Stimulated activated naive CD4-positive, alpha-beta T cell treated with Interleukin-2 at 50 U/mL for 16 hours (primary cell): ENCODE measurements around the gene OTUB1.

ENCODE experiments used
- DNase-seq: peaks from one replicate; lab custom pipeline; 2025; lab: John Stamatoyannopoulos, UW

OTUB1 gene

DNA sequence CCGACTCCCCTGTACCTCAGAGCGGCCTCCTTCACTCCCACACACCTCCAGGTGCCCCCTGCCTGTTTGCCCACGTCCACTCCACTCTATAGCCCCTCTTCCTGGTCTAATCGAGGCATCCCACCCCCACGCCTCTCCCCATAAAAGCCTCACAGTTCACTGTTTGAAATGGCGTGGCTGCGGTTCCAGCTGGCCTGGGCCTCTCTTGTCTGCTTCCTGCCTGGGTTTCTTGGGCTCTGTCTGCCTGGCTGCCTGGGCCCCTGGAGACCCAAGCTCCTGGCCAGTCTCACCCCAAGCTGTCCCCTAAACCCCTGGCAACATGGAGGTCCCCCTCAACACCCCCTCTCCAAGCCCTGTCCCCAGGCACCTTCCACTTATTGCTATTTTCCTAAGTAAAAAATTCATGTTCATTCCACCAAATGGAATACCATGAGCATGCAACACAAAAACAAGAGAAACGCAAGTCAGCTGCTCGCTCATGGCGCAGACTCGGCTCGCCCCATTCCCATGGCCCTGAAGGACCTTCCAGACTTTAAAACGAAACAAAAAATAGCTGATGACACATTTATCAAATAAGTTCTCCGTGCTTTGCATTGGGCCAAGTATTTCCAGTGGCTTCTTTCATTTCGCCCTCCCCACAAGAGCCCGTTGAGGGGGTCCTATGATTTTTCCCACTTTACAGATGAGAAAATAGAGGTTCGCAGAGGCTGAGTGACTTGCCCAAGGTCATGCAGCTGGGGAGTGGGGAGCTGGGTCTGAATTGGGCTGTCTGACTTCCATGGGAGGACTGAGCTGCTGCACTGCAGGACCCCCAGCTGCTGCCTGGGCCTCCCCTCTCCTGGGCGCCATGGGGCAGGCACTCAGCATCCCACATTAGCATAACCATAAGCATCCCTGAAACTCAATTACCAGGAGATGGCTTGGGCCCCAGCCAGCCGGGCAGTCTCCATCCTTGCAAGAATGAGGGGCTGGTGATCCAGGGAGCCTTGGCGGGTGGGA lies 37.8 kb downstream of the OTUB1 start:
- DNase-seq = no peak

DNA sequence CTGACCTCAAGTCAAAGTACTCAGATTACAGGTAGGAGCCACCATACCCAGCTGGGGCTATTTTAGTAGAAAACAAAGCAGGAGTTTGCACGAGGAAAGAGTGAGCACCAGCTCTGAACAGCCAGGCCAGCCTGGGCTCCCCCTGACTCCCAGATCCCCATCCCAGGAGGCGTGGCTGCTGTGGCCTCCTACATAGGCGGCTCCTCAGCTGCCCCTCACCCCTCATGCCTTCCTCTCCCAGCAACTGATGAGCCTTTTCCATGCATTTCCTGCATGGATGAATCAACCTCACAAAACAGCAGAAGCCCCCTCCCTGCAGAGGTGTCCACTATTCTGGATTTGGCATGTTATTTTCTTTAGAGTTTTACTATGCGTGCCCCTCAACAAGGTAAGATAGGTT lies 39.0 kb downstream of the OTUB1 start:
- no peak for DNase-seq

DNA sequence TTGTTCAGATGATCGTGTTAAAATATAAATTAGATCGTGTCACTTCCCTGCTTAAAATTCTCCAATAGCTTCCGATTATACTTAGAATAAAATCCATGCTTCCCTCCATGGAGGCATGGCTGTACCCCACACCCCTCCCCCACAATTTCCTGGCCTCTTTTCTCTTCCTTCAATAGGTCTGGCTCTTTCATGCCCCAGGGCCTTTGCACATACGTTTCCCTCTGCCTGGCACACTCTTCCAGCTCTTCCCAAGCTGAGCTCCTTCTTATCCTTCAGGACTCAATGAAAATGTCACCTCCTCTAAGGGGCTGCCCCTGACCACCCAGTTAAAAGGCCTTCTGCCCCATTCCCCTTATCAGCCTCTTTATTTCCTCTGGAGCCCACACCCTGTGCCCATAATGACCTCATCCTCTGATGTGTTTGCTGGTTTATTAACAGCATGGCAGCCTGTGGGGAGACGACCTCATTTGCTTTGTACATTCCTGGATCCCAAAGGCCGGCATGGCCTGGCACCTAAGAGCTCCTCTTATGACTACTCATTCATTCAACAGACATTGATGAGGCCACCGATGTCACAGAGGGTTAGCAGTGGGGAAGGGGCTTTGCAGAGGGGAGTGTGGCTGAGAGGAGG lies 40.5 kb downstream of the OTUB1 start:
- DNase-seq = no peak

DNA sequence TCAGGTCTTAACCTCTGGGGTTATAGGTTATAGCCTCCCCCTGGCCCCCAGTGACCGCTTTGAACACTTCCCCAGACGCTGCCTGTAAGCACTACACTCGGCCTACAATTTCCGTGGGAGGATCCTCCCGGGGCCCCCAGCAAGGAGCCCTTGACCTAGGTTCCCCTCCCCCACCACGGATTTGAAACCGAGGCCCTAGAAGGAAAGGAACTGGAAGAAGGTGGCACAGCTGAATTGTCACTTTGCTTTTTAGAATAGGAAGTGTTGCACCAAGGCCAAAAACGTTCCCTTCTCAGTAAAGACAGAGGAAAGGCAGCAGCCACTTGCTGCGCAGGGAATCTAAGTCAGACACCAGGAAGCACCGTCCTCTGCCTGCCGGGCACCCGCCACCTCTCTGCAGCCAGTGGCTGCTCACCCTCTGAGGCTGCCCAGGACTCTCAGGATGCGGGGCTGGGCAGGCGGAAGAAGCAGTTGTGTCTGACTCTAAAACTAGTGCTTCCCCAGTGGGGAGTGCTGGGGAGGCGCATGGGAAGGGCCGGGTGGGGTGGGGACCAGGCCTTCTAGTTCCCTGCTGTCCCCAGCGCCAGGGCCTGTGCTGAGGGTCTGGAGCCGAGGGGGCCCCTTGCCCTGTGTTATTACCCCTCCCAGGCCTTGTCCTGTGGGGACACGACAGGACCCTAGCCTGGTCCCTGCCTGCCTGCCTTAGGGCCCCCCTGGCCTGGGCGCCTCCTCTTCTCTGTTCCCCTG lies 41.6 kb downstream of the OTUB1 start:
- DNase-seq = no peak

DNA sequence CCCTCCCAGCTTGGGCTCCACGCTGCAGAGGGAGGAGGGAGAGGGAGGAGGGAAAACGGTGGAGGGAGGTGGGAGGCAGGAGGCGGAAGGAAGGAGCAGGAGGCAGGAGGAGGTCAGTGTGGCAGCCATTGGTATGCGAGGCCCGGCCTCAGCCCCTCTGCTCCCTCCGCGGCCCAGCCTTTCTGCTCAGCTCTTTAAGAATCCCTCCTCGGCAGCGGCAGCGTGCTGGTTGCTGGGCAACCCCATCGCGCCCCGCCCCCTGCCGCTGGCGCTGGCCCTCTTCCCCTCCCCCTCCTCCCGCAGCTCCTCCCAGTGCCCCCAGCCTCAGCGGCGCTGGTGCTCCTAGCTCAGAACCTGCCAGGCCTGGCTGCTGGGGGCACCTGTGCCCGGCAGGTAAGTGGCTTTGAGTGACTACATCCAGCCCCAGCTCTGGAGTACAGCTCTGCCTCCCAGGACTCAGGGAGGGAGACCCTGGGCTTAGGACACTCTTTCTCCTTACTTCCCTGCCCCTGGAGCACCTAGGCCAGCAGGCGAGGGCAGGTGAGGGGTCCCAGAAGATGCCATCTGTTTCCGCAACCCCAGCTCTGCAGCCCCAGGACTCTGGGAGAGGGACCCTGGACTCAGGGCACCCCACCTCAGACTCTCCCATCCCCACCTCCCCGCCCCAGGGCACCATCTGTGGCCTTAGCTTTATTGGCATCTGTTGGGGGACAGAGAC lies 42.3 kb downstream of the OTUB1 start:
- no peak for DNase-seq

DNA sequence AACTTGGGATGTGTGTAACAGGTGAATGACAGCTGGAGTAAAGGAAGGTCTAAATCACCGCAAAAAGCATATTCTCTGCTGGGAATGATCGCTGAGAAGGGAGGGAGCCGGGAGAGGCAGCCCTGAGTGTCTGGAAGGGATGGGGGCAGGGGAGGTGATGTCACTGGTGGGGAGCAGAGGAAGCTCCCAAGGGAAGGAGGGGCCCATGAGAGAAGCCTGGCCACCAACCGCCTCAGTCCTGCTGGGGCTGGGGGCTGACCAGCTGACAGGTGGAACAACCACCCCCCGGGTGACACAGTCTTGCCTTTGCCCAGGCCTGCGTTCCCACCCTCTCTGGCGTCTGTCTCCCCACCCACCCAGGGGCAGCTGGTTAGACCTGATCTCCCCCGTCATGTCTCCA lies 43.5 kb downstream of the OTUB1 start:
- no peak for DNase-seq

DNA sequence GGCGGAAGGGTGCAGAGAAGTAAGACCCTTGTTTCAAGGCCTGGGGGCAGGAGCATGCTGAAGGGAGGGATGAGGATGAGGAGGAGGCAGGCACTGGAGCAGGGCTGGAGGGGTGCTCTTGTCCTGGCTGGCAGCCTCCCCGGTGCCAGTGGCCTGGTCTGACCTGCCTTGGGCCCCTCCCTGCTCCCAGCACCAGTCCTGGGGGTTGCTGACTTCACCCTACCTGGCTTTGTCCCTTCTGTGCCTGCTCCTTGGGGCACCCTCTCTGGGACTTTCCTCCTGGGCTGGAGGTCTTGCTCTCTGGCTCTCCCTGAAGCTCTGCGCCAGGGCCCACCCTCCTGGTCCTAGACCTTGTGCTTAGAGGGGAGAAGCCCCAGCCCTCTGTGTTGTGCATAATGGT lies 44.8 kb downstream of the OTUB1 start:
- DNase-seq = no peak

DNA sequence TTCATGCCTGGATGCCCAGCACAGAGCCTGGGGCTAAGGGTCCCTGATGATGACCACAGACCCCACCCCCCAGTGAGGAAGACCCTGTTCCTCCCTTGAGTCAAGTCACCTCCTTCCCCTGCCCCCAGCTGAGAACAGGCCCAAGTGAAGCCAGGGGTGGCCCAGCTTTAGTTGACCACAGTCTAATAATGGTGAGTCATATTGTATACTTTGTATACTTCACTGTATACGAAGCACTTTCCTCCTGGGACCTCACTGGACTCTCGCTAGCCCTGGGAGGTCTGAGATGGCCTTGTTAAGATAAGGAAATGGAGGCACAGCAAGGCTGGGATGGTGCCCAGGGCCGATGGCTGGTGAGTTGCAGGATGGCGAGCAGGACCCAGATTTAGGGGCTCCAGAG lies 45.8 kb downstream of the OTUB1 start:
- DNase-seq = no peak

DNA sequence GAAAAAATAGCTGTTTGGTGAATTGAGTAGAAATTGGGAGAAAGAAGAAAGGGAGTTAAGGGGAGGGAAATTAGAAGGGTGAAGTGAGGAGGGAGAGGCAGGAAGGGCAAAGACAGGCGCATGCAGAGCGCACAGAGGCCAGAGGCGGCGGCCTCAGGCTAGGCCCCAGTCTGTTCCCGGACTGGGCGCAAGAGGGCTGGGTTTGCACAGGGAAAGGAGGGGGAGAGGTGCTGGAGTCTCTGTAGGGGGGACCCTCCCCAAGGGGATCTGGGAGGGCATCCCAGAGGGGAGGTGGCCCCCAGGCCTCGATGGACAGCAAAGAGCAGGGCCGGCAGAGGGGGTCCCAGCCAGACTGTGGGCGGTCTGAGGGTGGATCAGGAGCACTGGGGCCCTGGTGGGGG lies 48.2 kb downstream of the OTUB1 start:
- DNase-seq = no peak

DNA sequence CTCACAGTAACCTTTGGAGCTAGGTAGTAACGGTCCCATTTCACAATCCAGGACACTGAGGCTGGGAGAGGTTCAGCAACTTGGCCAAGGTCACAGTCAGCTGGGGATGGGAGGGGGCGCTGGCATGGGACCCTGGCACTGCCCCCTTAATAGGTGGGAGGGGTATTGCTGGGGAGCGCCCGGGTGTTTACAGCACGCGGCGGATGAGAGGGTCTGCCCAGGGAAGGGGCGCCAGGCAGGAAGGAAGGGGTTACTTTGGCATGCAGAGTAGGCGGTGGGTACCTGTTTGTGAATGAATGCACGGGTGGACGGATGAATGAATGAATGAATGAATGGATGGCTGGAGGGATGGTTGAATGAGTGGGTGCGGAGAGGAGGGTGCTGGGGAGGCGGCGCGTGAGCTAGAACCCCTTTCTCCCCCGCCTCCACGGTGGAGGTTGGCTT lies 48.9 kb downstream of the OTUB1 start:
- DNase-seq = no peak

DNA sequence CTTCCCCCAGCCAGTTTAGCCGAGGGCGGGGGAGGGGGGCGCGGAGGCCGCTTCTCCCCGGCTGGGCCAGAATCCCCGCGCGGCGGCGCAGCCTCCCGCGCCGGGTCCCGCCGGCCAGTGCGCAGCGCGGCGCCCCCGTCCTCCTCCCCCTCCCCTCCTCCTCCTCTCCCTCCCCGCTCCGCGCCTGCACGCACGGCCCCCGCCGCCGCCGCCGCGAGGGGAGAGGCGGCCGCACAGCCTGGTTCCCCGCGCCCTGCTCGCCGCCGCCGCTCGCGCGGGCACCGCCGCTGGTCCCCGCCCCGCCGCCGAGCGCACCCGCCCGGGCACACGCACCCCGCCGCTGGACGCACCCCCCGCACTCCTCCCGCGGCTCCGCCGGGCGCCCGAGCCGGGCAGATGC lies 49.3 kb downstream of the OTUB1 start, which contains the start of gene FLRT1:
FLRT1 (plus strand) TSS at position 356 of the 400 bp plus-strand sequence. CDS start 80,337 bp downstream, outside the sequence.
- no peak for DNase-seq

DNA sequence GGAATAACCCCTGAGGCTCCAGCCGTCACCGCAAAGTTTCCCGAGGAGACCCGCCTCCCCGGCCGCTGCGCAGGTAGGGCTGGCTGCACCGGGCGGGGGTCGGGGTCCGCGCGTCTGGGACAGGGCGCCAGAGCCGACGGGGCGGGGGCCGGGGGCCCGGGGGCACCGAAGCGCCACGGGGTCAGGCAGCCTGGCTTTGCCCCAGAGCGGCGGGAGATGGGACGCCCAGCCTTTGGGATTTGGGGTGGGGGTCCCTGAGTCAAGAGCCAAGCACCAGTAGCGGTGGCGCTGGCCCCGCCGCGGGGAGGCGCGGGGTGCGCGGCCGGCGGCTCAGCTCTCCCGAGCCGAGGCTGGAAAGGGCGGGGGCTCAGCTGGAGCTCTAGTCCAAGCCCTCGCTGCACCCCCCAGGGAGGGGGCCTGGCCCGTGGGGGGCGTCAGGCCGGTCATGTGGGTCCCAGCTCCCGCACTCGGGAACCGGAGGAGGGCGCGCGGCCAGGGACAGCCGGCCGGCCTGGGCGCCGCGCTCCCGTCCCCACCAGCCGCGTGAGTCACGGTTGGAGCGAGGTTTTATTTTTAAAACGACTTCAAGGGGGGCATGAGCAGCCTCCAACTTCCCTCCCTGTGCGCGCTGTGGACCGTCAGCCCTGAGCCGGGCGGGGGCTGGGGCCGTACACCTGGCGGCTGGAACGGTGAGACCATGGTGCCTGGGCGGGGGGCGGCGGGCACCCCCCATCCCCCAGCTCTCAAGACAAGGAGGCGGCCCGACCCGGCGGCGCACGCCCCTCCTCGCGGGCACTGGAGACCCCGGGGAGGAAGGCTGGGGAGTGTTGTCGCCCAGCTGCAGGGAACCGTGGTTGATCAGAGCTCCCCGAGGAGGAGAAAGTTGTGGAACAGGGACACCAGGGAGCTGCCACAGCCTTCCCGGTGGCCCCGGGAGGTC lies 50.1 kb downstream of the OTUB1 start:
- DNase-seq = no peak

DNA sequence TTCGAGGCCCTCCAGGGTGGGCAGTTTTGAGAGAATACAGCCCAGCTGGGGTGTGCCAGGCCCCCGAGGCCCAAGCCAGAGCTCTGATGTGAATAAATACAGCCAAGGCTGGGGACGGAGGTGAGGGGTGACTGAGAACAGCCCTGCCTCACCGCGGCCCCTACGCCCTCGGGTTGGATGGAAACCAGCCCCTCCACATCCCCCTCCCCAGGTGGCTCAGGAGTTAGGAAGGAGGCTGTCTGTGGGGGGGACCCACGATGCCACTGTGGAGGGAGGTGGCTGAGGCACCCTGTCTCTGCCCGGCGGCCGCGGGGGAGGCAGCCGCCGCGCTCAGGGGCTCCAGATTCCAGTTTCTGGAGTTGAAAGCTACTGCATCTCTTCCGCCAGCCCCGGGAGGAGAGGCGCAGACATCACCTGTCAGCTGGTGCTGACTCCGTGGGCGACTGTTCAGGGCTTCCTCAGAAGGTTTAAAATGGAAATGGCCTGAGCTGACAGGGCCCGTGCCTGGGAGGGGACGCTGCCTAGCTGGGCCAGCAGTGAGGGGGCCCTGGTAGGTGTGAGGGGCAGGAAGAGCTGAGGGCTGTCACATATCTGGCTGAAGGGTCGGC lies 50.9 kb downstream of the OTUB1 start:
- no peak for DNase-seq

DNA sequence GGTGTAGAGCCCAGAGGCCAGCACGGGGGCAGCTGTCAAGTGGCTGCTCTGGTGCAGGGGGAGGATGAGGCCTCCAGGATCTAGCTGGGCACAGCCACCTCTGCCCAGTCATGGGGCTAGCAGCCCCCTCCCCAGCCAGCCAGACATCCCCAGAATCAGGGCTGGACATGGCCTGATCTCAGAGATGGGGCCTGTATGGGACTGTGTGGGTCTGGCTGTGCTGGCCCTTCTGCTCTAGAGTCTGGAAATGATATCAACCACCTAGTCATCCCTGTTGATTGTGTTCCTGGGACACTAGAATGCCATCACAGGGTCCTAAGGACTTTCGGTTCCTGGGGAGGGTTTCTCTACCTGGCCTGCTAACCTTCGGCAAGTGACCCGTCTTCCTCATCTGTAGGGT lies 52.3 kb downstream of the OTUB1 start:
- DNase-seq = no peak

DNA sequence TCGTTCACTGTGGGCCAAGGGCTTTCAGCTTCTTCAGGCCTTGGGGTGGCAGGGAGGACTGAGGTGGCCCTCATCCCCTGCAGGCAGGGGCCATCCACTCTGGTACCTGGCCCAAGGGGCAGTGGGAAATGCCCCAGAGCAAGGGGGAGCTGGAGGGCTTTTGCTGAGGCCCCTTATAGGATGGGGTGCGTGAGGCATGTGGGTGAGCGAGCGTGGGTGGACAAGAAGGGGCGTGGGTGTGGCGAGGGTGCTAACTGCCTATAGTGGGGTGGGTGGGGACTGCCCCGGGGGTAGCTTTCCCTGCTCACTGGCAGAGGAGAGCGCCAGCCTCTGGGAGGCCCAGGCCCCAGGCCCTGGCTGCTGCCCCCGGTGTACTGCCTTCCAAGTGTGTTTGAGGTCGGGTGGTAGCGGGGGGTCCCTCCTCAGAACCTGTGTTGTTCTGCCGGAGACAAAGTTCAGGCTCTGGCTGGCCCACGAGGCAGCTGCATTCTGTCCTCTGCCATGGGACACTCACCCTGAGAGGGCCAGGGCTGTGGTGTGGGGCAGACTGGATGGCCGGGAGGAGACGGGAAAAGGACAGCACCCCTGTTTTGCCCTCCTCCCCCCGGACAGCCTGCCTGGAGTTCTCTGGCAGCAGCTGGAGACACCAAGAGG lies 52.9 kb downstream of the OTUB1 start:
- DNase-seq = no peak

DNA sequence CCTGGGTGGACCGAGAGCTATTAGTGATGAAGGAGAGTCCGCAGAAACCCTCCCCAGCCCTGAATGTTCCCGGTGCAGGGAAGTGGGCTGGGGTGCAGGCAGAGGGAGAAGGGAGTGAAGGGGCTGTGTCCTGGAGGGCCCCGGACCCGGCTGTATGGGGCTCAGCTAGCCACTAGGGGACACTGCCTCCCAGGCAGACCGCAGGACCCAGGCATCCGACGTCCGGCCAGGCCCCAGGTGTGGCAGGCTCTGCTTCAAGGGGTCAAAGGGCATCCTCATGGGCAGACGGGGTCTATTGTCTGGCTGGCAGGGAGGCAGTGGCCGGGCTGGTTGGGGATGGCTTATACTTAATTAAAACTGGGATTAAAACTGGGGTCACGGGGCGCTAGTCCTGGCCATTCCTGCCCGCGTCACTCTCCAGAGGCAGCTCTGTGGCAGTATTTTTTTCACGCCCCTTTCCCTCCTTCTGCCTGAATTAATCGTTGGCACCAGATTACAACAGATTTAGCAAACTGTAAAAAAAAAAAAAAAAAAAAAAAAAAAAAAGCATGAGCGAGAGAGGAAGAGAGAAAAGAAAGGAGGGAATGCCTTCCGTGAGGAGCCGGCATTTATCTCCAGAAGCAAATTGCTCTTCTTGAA lies 54.6 kb downstream of the OTUB1 start:
- no peak for DNase-seq

DNA sequence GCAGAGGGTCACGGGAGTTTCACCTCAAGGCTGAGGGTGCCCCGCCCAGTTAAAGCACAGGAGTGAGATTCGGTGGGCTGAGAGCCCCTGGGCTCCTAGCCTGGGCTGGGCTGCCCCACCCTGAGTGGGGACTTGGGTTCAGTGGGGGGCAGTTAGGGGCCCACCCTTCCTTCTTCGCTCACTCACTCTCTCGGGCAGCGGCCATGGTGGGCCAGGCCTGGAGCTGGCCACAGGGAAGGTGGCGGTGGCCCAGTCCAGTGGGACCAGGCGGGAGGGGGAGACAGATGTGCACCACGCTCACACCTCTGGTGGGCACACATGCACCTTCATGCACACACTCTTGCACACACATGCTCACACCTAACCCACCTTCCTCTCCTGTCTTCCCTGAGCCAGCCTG lies 55.6 kb downstream of the OTUB1 start:
- no peak for DNase-seq

DNA sequence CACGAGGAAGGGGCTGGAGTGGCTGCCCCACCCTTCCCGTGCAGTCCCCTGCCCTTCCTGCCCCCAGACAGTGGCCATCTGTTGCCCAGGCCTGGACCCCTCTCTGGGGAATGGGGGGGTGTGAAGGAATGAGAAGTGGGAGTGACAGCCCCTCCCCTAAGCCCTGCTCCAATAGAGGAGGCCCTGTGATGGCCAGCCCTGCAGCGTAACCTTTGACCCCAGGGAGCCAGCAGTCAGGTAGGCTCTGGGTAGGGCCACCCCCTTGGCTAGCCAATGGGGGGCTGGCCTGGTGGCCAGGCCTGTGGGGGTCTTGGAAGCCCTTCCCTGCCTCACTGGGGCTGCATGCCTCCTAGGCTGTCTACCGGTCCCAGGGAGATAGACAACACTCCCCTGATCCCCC lies 56.1 kb downstream of the OTUB1 start:
- DNase-seq = no peak

DNA sequence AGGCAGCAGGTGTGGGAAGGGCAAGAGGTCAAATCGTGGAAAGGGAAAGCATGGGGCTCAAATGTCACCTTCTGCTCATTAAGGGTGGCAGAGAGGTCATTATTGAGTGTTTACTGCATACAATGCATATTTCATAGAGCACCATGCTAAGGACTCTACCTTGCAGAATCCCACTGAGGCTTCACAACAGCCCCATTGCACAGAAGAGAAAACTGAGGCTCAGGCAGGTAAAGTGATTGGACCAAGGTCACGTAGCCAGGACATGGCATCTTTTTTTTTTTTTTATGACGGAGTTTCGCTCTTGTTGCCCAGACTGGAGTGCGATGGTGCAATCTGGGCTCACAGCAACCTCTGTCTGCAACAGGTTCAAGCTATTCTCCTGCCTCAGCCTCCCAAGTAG lies 57.3 kb downstream of the OTUB1 start:
- no peak for DNase-seq
